HepG2 (cell line): ENCODE measurements around the gene MZT1. TPM values are rescaled to one million over a fixed set of nuclear protein-coding genes. Genes with fewer than 3 reads are reported as not detected.
A peak's percentile ranks its signal among the peaks of the same experiment; 100 is the strongest.

ENCODE experiments used
- FOXA3 ChIP-seq: IDR thresholded peaks from 2 replicates; pipeline ENCODE4 v1.6.1; 2016; ENCODE audit warnings: missing genetic modification reagents, missing compliant biosample characterization
- HOXA9 ChIP-seq: sonication (generic); formaldehyde crosslinking; IDR thresholded peaks from 2 replicates; pipeline ENCODE4 v1.8.1; 2022; ENCODE audit warnings: missing genetic modification reagents, mild to moderate bottlenecking, moderate library complexity, borderline replicate concordance
- KDM2A ChIP-seq: sonication (generic); formaldehyde crosslinking; IDR thresholded peaks from 2 replicates; pipeline ENCODE4 v1.4.0; 2020; ENCODE audit warnings: low read depth, missing genetic modification reagents, borderline replicate concordance
- MIXL1 ChIP-seq: IDR thresholded peaks from 2 replicates; pipeline ENCODE4 v1.6.1; 2016
- SMAD9 ChIP-seq: sonication (generic); formaldehyde crosslinking; IDR thresholded peaks from 2 replicates; pipeline ENCODE4 v1.5.1; 2020; ENCODE audit warnings: mild to moderate bottlenecking, missing genetic modification reagents
- ZFP36L2 ChIP-seq: sonication (generic); formaldehyde crosslinking; IDR thresholded peaks from 2 replicates; pipeline ENCODE4 v1.4.0; 2020; ENCODE audit warnings: missing genetic modification reagents
- ZNF124 ChIP-seq: sonication (generic); formaldehyde crosslinking; IDR thresholded peaks from 2 replicates; pipeline ENCODE4 v1.4.0; 2020; ENCODE audit warnings: missing genetic modification reagents
- ZNF260 ChIP-seq: sonication (generic); formaldehyde crosslinking; IDR thresholded peaks from 2 replicates; pipeline ENCODE4 v1.4.0; 2020; ENCODE audit warnings: missing genetic modification reagents, low read depth, mild to moderate bottlenecking, borderline replicate concordance
- ZNF430 ChIP-seq: sonication (generic); formaldehyde crosslinking; IDR thresholded peaks from 2 replicates; pipeline ENCODE4 v1.9.0; 2021; ENCODE audit warnings: mild to moderate bottlenecking, missing genetic modification reagents
- ZNF44 ChIP-seq: sonication (generic); formaldehyde crosslinking; IDR thresholded peaks from 2 replicates; pipeline ENCODE4 v1.5.1; 2020; ENCODE audit warnings: mild to moderate bottlenecking, missing genetic modification reagents
- ZNF543 ChIP-seq: sonication (generic); formaldehyde crosslinking; IDR thresholded peaks from 2 replicates; pipeline ENCODE4 v1.4.0; 2020; ENCODE audit warnings: mild to moderate bottlenecking, missing genetic modification reagents
- ZNF672 ChIP-seq: sonication (generic); formaldehyde crosslinking; IDR thresholded peaks from 2 replicates; pipeline ENCODE4 v1.8.1; 2022; ENCODE audit warnings: missing genetic modification reagents
- ZNF749 ChIP-seq: sonication (generic); formaldehyde crosslinking; IDR thresholded peaks from 2 replicates; pipeline ENCODE4 v1.8.0; 2022; ENCODE audit warnings: mild to moderate bottlenecking, missing genetic modification reagents, moderate library complexity, borderline replicate concordance
- ZSCAN12 ChIP-seq: sonication (generic); formaldehyde crosslinking; IDR thresholded peaks from 2 replicates; pipeline ENCODE4 v1.9.0; 2021; ENCODE audit warnings: mild to moderate bottlenecking, missing genetic modification reagents
- polyA plus RNA-seq, 8 experiments: library from polyadenylated mRNA; depleted of rRNA in 3 of 8; stranded (reverse) in 7 of 8; unstranded in 1 of 8; fragments of >200 nt; fragmentation: Illumina TruSeq in 4 of 8; extraction: Trizol in 4 of 8; gene quantifications; 2 replicates each; pipeline versions ENCODE4 v1.2.1 to v1.2.3, GENCODE V29; 2011 to 2016; ENCODE audit warnings: low read depth in 4 of 8, missing spikeins in 1 of 8, mixed read lengths in 1 of 8; ENCODE audit not compliant: insufficient read depth in 1 of 8
- total RNA-seq, 5 experiments: library from RNA; depleted of rRNA; stranded (reverse); fragments of >200 nt; fragmentation: Illumina TruSeq; extraction: Trizol; gene quantifications; 2 replicates each; pipeline ENCODE4 v1.2.3, GENCODE V29; 2016; ENCODE audit warnings: low read depth in 1 of 5
- TF ChIP-seq, protein P1 (sequence below): sonication (generic); formaldehyde crosslinking; IDR thresholded peaks from 2 replicates; pipeline ENCODE4 v1.4.0; 2020; ENCODE audit warnings: low read depth, missing genetic modification reagents
- TF ChIP-seq, protein P2 (sequence below): sonication (generic); formaldehyde crosslinking; IDR thresholded peaks from 2 replicates; pipeline ENCODE4 v1.8.0; 2023; ENCODE audit warnings: mild to moderate bottlenecking, missing genetic modification reagents
- TF ChIP-seq, protein P3 (sequence below): IDR thresholded peaks from 2 replicates; pipeline ENCODE4 v1.6.1; 2016; ENCODE audit warnings: missing biosample characterization, missing genetic modification reagents, low read depth
- TF ChIP-seq, protein P4 (sequence below): sonication (generic); formaldehyde crosslinking; IDR thresholded peaks from 2 replicates; pipeline ENCODE4 v1.8.1; 2023; ENCODE audit warnings: mild to moderate bottlenecking, missing genetic modification reagents
- TF ChIP-seq, protein P5 (sequence below): IDR thresholded peaks from 2 replicates; pipeline ENCODE4 v1.6.1; 2016; ENCODE audit warnings: low read depth, control low read depth
- TF ChIP-seq, protein P6 (sequence below): sonication (generic); formaldehyde crosslinking; IDR thresholded peaks from 2 replicates; pipeline ENCODE4 v1.4.0; 2020; ENCODE audit warnings: missing genetic modification reagents

Gene MZT1
- total and polyA plus RNA-seq, 2 of the 13 experiments (the other 11 are each of a cell fraction or from before 2014, with no cell fraction given) = 11.7 to 17.2 TPM

DNA sequence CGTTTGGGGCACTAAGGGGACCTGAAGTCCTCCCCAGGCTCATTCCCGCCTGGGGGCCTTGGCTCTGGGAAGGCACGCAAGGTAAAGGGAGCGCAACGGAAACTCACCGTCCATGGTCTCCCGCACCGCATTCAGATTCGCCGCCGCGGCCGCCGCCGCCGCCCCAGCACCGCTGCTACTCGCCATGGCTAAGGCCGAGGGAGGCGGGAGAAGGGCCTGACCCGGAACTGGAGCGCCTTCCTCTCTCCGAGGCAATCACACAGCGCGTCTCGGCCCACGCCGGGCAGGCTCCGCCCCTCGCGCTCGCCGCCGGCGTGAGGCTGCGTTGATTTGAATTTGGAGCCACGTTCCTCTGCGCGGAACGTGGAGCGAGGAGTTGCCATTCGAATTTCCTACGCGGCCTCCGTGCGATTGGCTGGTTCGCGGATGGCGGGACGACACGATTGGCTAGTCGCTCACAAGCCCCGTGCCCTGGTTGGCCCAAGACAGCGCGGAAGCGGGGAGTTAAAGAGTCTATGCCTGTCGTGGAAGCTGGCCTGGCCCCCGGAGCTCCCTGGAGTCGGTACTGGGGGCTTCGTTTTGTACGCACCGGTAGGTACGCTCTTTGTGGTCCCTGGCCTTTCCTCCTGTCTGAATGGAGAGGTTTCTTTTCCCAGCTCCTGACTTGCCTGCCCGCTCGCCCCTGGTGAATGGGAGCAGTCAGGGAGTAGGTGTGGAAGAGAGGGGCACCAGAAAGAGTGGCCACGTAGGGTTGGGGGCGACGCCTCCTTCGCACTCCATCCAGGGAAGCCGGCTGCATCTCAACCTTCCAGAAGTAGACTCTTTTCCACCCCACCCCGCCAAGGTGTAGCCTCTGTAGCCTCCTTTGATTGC is at the start of gene MZT1, which contains the start of gene BORA (continued):
- TF ChIP-seq ZFP36L2 (CRISPR knock-in tag) (no peak), ZNF124 (peak; percentile 72; the same call in 1 of the 2 replicates), FOXA3 (CRISPR knock-in tag) (peak; percentile 66; the same call in 1 of the 2 replicates), ZNF749 (CRISPR knock-in tag) (peak; percentile 100), ZNF543 (CRISPR knock-in tag) (0 out of 2 replicates have a peak, but pooled peaks have one; percentile 69), MIXL1 (CRISPR knock-in tag) (peak; percentile 73; the same call in 1 of the 2 replicates), HOXA9 (CRISPR knock-in tag) (peak; percentile 99), KDM2A (CRISPR knock-in tag) (peak; percentile 54; the same call in 1 of the 2 replicates), ZNF44 (no peak), ZNF260 (CRISPR knock-in tag) (no peak), ZNF672 (CRISPR knock-in tag) (peak; percentile 89), ZNF430 (CRISPR knock-in tag) (peak; percentile 89), ZSCAN12 (peak; percentile 79; the same call in 1 of the 2 replicates), SMAD9 (CRISPR knock-in tag) (no peak)
- TF ChIP-seq, protein P1, sequence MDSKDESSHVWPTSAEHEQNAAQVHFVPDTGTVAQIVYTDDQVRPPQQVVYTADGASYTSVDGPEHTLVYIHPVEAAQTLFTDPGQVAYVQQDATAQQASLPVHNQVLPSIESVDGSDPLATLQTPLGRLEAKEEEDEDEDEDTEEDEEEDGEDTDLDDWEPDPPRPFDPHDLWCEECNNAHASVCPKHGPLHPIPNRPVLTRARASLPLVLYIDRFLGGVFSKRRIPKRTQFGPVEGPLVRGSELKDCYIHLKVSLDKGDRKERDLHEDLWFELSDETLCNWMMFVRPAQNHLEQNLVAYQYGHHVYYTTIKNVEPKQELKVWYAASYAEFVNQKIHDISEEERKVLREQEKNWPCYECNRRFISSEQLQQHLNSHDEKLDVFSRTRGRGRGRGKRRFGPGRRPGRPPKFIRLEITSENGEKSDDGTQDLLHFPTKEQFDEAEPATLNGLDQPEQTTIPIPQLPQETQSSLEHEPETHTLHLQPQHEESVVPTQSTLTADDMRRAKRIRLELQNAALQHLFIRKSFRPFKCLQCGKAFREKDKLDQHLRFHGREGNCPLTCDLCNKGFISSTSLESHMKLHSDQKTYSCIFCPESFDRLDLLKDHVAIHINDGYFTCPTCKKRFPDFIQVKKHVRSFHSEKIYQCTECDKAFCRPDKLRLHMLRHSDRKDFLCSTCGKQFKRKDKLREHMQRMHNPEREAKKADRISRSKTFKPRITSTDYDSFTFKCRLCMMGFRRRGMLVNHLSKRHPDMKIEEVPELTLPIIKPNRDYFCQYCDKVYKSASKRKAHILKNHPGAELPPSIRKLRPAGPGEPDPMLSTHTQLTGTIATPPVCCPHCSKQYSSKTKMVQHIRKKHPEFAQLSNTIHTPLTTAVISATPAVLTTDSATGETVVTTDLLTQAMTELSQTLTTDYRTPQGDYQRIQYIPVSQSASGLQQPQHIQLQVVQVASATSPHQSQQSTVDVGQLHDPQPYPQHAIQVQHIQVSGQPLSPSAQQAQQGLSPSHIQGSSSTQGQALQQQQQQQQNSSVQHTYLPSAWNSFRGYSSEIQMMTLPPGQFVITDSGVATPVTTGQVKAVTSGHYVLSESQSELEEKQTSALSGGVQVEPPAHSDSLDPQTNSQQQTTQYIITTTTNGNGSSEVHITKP (CRISPR knock-in tag) = no peak
- TF ChIP-seq, protein P2, sequence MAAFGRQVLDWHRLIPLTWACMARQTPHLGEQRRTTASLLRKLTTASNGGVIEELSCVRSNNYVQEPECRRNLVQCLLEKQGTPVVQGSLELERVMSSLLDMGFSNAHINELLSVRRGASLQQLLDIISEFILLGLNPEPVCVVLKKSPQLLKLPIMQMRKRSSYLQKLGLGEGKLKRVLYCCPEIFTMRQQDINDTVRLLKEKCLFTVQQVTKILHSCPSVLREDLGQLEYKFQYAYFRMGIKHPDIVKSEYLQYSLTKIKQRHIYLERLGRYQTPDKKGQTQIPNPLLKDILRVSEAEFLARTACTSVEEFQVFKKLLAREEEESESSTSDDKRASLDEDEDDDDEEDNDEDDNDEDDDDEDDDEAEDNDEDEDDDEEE (CRISPR knock-in tag) = no peak; the same call in 1 of the 2 replicates
- TF ChIP-seq, protein P3, sequence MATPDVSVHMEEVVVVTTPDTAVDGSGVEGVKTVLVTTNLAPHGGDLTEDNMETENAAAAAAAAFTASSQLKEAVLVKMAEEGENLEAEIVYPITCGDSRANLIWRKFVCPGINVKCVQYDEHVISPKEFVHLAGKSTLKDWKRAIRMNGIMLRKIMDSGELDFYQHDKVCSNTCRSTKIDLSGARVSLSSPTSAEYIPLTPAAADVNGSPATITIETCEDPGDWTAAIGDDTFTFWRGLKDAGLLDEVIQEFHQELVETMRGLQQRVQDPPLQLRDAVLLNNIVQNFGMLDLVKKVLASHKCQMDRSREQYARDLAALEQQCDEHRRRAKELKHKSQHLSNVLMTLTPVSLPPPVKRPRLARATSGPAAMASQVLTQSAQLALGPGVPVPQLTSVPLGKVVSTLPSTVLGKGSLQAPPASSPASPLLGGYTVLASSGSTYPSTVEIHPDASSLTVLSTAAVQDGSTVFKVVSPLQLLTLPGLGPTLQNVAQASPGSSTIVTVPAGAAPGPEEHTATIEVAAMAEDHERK (CRISPR knock-in tag) = peak; percentile 97
- TF ChIP-seq, protein P4, sequence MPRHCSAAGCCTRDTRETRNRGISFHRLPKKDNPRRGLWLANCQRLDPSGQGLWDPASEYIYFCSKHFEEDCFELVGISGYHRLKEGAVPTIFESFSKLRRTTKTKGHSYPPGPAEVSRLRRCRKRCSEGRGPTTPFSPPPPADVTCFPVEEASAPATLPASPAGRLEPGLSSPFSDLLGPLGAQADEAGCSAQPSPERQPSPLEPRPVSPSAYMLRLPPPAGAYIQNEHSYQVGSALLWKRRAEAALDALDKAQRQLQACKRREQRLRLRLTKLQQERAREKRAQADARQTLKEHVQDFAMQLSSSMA (CRISPR knock-in tag) = no peak
- TF ChIP-seq, protein P5, sequence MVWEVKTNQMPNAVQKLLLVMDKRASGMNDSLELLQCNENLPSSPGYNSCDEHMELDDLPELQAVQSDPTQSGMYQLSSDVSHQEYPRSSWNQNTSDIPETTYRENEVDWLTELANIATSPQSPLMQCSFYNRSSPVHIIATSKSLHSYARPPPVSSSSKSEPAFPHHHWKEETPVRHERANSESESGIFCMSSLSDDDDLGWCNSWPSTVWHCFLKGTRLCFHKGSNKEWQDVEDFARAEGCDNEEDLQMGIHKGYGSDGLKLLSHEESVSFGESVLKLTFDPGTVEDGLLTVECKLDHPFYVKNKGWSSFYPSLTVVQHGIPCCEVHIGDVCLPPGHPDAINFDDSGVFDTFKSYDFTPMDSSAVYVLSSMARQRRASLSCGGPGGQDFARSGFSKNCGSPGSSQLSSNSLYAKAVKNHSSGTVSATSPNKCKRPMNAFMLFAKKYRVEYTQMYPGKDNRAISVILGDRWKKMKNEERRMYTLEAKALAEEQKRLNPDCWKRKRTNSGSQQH (CRISPR knock-in tag) = peak; percentile 61; the same call in 1 of the 2 replicates
- TF ChIP-seq, protein P6, sequence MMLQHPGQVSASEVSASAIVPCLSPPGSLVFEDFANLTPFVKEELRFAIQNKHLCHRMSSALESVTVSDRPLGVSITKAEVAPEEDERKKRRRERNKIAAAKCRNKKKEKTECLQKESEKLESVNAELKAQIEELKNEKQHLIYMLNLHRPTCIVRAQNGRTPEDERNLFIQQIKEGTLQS (CRISPR knock-in tag) = no peak
